Stimulated activated CD8-positive, alpha-beta memory T cell treated with anti-CD3 and anti-CD28 coated beads, Interleukin-12 subunit alpha, Interleukin-12 subunit beta, amount 100 ng/mL, for 1 hour (primary cell): ENCODE data around the gene TPCN2.
"Not testable (repeated sequence)": the region's sequence is repeated elsewhere in the genome, so short reads cannot be mapped to it uniquely, and the experiment has no call there.

Source experiments
- DNase-seq: peaks from one replicate; pipeline ENCODE4 v3.0.0-alpha.2; 2020; ENCODE audit warnings: low read depth

TPCN2 gene

GRCh38 chr11:69076129-69076791 is 27.5 kb downstream of the TPCN2 start:
- no peak for DNase-seq

GRCh38 chr11:69076977-69077376 is 28.2 kb downstream of the TPCN2 start:
- not testable (repeated sequence) for DNase-seq

GRCh38 chr11:69078508-69078907 is 29.8 kb downstream of the TPCN2 start:
- DNase-seq = no peak

GRCh38 chr11:69078930-69079605 is 30.3 kb downstream of the TPCN2 start:
- no peak for DNase-seq

- DNase-seq = no peak
Measured at GRCh38 chr11:69079661-69080256, 31.0 kb downstream of the TPCN2 start.

- no peak for DNase-seq
Measured at GRCh38 chr11:69080257-69080995, 31.7 kb downstream of the TPCN2 start.

GRCh38 chr11:69081180-69081579 is 32.4 kb downstream of the TPCN2 start:
- DNase-seq = no peak

GRCh38 chr11:69083531-69084247 is 35.0 kb downstream of the TPCN2 start:
- DNase-seq = no peak

GRCh38 chr11:69084371-69084770 is 35.6 kb downstream of the TPCN2 start:
- no peak for DNase-seq

- DNase-seq = no peak
Measured at GRCh38 chr11:69085490-69086095, 36.9 kb downstream of the TPCN2 start.

GRCh38 chr11:69086152-69087132 is 37.7 kb downstream of the TPCN2 start:
- DNase-seq = no peak

- DNase-seq = no peak
Measured at GRCh38 chr11:69087133-69087524, 38.4 kb downstream of the TPCN2 start.

- DNase-seq = no peak
Measured at GRCh38 chr11:69087811-69088210, 39.1 kb downstream of the TPCN2 start.

- DNase-seq = peak; percentile 45
Measured at GRCh38 chr11:69088676-69089146, 40.0 kb downstream of the TPCN2 start.

GRCh38 chr11:69089258-69089657 is 40.5 kb downstream of the TPCN2 start:
- DNase-seq = no peak

- DNase-seq = no peak
Measured at GRCh38 chr11:69091638-69092165, 43.0 kb downstream of the TPCN2 start.

- no peak for DNase-seq
Measured at GRCh38 chr11:69092263-69092662, 43.5 kb downstream of the TPCN2 start.

- DNase-seq = no peak
Measured at GRCh38 chr11:69093106-69093505, 44.4 kb downstream of the TPCN2 start.

- DNase-seq = no peak
Measured at GRCh38 chr11:69094111-69094914, 45.6 kb downstream of the TPCN2 start.
